Karpas-422 (cell line): Measurements from ENCODE around the gene LMBR1. TPM values are rescaled to one million over a fixed set of nuclear protein-coding genes. Genes with fewer than 3 reads are reported as not detected.

Source experiments
- DNase-seq: peaks from one replicate; pipeline ENCODE4 v3.0.0-alpha.2; 2015
- H2AFZ ChIP-seq: fragments of 200-600 bp; sonication (generic); 2 replicates; pipeline ENCODE4 v1.6.1; 2014; ENCODE audit warnings: antibody characterized with exemption, low read length, mixed read lengths
- H3K27ac ChIP-seq: fragments of 200-600 bp; sonication (generic); 2 replicates; pipeline ENCODE4 v1.5.1; 2014; ENCODE audit warnings: mild to moderate bottlenecking, low read length, moderate library complexity
- H3K27me3 ChIP-seq: fragments of 200-600 bp; sonication (generic); 2 replicates; pipeline ENCODE4 v1.6.1; 2014; ENCODE audit warnings: low read length, mixed read lengths
- H3K36me3 ChIP-seq: fragments of 200-600 bp; sonication (generic); 2 replicates; pipeline ENCODE4 v1.6.1; 2014; ENCODE audit warnings: low read length, mixed read lengths; ENCODE audit not compliant: insufficient read depth
- H3K4me1 ChIP-seq: fragments of 200-600 bp; sonication (generic); 2 replicates; pipeline ENCODE4 v1.6.1; 2014; ENCODE audit warnings: mild to moderate bottlenecking, low read length, mixed read lengths
- H3K4me2 ChIP-seq: fragments of 200-600 bp; sonication (generic); 2 replicates; pipeline ENCODE4 v1.6.1; 2014; ENCODE audit warnings: low read length, low read depth, mild to moderate bottlenecking; ENCODE audit not compliant: poor library complexity, severe bottlenecking
- H3K4me3 ChIP-seq: fragments of 200-600 bp; sonication (generic); 2 replicates; pipeline ENCODE4 v1.5.1; 2014; ENCODE audit warnings: mild to moderate bottlenecking, antibody characterized with exemption, low read length, mixed read lengths
- H3K79me2 ChIP-seq: fragments of 200-600 bp; sonication (generic); 2 replicates; pipeline ENCODE4 v1.6.1; 2014; ENCODE audit warnings: mild to moderate bottlenecking, low read length, mixed read lengths
- H3K9ac ChIP-seq: fragments of 200-600 bp; sonication (generic); 2 replicates; pipeline ENCODE4 v1.6.0; 2014; ENCODE audit warnings: low read length
- H3K9me2 ChIP-seq: fragments of 200-600 bp; sonication (generic), shearing (Covaris generic); replicated peaks from 2 replicates; pipeline ENCODE4 v1.6.0; 2014; ENCODE audit warnings: mild to moderate bottlenecking, low read length, moderate library complexity; ENCODE audit not compliant: insufficient read depth
- H3K9me3 ChIP-seq: fragments of 300-700, 200-600 bp; sonication (generic); 2 replicates; pipeline ENCODE4 v1.6.1; 2014; ENCODE audit warnings: low read length, mixed read lengths
- H4K20me1 ChIP-seq: fragments of 200-600 bp; sonication (generic); 2 replicates; pipeline ENCODE4 v1.6.1; 2014; ENCODE audit warnings: mild to moderate bottlenecking, antibody characterized with exemption, low read length, low read depth; ENCODE audit not compliant: insufficient read depth
- total RNA-seq: library from RNA; depleted of rRNA; stranded (reverse); fragments of >200 nt; shearing (Covaris generic); gene quantifications from 2 replicates; pipeline ENCODE4 v1.2.3, GENCODE V29; 2014; ENCODE audit warnings: low replicate concordance

Gene LMBR1
- total RNA-seq, 1 experiment from 2014 or later = 202 TPM

DNA sequence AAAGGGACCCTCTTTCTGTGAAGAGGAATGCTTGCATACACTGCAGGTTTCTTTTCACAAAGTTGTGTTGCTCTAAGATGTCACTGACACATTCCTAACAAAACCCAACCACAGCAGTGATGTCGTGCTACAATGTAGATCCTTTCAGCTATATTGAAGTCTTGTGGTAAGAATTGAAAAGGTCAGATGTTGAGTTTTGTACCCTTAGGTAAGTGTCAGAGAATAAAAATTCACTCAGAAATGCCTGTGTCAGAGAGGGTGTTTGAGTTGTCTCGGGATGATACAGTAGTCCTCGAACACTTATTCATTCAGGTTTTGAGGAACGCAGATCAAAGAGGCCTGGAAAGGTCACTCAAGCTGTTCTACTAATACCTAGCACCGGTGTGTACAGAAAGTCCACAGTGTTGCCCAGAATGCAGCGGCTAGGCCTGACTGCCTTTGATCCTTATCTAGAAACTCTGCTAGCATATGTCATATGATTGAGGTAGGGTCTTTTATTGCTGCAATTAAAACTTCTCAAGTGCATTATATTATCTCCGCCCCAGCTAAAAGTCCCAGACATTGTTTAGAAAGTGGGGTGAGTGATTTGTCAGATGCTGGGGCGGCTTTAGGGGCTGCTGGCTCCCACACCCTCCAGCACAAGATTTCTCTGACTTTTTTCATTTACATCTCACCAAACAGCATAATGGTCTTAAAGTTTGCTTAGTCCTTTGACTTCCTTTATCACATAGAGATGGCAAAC, 226.4 kb downstream of the LMBR1 start:
- H3K4me2 ChIP-seq = no peak overlapping the region
- no peaks in the 10 kb centered on the region for H3K9me2 ChIP-seq
- no peaks in the 10 kb centered on the region for H3K27me3 ChIP-seq
- no peaks in the 10 kb centered on the region for H3K4me1 ChIP-seq
- no peak for DNase-seq
- H3K9ac ChIP-seq = no peak overlapping the region
- H3K27ac ChIP-seq = no peak overlapping the region
- H4K20me1 ChIP-seq = no peaks in the 10 kb centered on the region
- no peak overlapping the region for H3K4me3 ChIP-seq
- H2AFZ ChIP-seq = no peak overlapping the region
- H3K79me2 ChIP-seq = no peaks in the 10 kb centered on the region
- H3K36me3 ChIP-seq = no peaks in the 10 kb centered on the region
- no peaks in the 10 kb centered on the region for H3K9me3 ChIP-seq

DNA sequence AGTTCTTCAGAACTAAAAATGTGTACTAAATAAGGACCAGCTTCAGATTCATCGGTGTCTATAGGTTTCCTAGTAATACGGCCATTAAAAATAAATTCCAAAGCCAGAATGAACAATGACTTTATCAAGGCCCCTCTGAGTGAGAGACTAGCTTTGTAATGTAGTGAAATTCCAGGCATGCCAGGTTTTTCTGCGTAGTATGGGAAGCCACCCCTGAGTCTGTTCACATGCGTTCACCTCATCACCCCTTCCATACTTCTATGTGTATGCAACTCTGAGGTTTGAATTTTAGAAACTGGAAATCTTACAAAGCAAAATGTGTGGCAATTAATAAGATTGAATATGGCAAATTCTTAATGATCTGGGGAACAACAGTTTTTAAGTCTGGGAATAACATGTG, 227.9 kb downstream of the LMBR1 start:
- H3K27me3 ChIP-seq = no peaks in the 10 kb centered on the region
- no peaks in the 10 kb centered on the region for H3K36me3 ChIP-seq
- no peak overlapping the region for H2AFZ ChIP-seq
- H3K9me3 ChIP-seq = no peaks in the 10 kb centered on the region
- H3K4me3 ChIP-seq = no peak overlapping the region
- H3K79me2 ChIP-seq = no peaks in the 10 kb centered on the region
- no peak overlapping the region for H3K27ac ChIP-seq
- H3K4me1 ChIP-seq = no peaks in the 10 kb centered on the region
- DNase-seq = no peak
- H3K9me2 ChIP-seq = no peaks in the 10 kb centered on the region
- no peaks in the 10 kb centered on the region for H4K20me1 ChIP-seq
- H3K9ac ChIP-seq = no peak overlapping the region
- no peak overlapping the region for H3K4me2 ChIP-seq

DNA sequence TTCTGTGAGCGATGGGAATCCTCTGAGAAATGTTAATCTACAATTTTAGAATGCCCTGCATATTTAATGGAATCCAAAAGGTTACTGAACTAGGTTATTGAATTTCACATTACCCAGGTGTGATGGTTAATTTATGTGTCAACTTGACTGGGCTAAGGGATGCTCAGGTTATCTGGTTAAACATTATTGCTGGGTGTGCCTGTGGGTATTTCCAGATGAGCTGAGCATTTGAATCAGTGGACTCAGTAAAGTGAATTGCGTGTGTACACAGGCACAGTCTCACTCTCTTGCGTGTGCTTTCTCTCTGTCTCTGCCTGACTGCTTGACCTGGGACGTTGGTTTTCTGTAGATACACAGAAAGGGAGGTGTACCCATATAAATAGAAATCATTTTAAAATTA, 230.7 kb downstream of the LMBR1 start:
- H3K9me2 ChIP-seq = no peaks in the 10 kb centered on the region
- no peak for DNase-seq
- H3K4me3 ChIP-seq = no peak overlapping the region
- H3K4me1 ChIP-seq = no peaks in the 10 kb centered on the region
- H3K27ac ChIP-seq = no peak overlapping the region
- no peaks in the 10 kb centered on the region for H4K20me1 ChIP-seq
- no peaks in the 10 kb centered on the region for H3K36me3 ChIP-seq
- no peaks in the 10 kb centered on the region for H3K9me3 ChIP-seq
- no peaks in the 10 kb centered on the region for H3K79me2 ChIP-seq
- H3K4me2 ChIP-seq = no peak overlapping the region
- no peak overlapping the region for H2AFZ ChIP-seq
- H3K9ac ChIP-seq = no peak overlapping the region
- H3K27me3 ChIP-seq = no peaks in the 10 kb centered on the region

DNA sequence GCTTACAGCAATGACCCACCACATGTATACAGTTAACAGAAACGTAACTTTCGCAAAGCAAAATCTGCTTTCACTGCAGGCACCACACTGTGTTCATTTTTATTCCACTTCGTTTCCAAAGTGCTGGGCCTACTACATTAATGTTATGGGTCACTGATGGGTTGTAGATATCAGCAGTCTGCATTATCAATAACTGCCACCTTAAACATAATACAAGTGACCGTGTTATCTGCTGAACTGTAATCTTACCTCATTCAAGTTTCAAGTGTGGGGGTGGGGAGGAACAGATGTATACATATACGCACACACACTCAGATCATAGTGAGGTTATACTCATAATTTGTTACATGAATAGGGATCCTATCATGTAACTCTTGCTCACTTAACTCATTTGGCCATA, 231.3 kb downstream of the LMBR1 start:
- Histone ChIP-seq H3K4me3 (no peak overlapping the region), H2AFZ (no peak overlapping the region), H4K20me1 (no peaks in the 10 kb centered on the region), H3K9ac (no peak overlapping the region), H3K4me2 (no peak overlapping the region), H3K4me1 (no peaks in the 10 kb centered on the region), H3K9me2 (no peaks in the 10 kb centered on the region), H3K9me3 (no peaks in the 10 kb centered on the region), H3K27me3 (no peaks in the 10 kb centered on the region), H3K27ac (no peak overlapping the region), H3K36me3 (no peaks in the 10 kb centered on the region), H3K79me2 (no peaks in the 10 kb centered on the region)
- DNase-seq = no peak

DNA sequence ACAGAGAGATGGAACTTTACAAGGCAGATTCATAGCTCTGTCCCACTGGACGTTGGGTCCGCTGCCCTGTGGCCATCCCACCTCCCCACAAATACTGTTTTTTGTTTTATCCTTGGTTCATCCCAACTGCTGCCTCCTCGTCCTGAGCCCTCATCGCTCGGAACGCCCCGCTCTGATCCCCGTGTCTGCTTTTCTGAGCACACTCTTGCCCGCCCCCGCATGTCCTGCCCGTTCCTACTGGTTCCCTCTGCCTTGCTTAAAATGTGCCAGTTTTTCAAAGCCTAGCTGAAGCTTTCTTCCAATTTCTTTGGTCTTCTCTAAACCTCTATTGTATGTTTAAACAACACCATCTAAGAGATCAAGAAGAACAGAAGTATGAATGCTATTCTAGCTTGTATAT, 233.0 kb downstream of the LMBR1 start:
- Histone ChIP-seq H3K36me3 (no peaks in the 10 kb centered on the region), H3K79me2 (no peaks in the 10 kb centered on the region), H3K27ac (no peak overlapping the region), H3K9ac (no peak overlapping the region), H4K20me1 (no peaks in the 10 kb centered on the region), H2AFZ (no peak overlapping the region), H3K4me2 (no peak overlapping the region), H3K9me3 (no peaks in the 10 kb centered on the region), H3K27me3 (no peaks in the 10 kb centered on the region), H3K4me1 (no peaks in the 10 kb centered on the region), H3K4me3 (no peak overlapping the region), H3K9me2 (no peaks in the 10 kb centered on the region)
- DNase-seq = no peak

DNA sequence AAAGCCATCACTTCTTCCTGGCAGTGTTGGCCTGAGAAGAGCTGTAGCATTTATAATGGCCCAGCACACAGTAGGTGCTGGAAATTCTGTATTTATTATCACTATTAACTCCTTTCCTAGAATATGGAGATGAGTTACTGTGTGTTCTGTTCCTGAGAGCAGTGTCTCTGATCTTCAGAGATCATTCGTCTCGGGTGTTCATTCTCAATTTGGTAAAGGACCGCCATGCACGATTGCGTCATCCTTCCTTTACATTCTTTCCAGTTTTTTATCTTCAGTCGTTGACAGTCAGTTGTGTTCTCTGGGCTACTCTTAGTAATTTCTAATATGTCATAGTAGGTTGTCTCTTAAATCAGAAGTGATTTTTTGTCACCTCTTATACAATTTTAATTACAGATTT, 233.8 kb downstream of the LMBR1 start:
- Histone ChIP-seq H3K9me3 (no peaks in the 10 kb centered on the region), H3K9me2 (no peaks in the 10 kb centered on the region), H3K79me2 (no peaks in the 10 kb centered on the region), H2AFZ (no peak overlapping the region), H3K9ac (no peak overlapping the region), H3K27me3 (no peaks in the 10 kb centered on the region), H3K36me3 (no peaks in the 10 kb centered on the region), H3K4me1 (no peaks in the 10 kb centered on the region), H3K27ac (no peak overlapping the region), H4K20me1 (no peaks in the 10 kb centered on the region), H3K4me2 (no peak overlapping the region), H3K4me3 (no peak overlapping the region)
- DNase-seq = no peak

DNA sequence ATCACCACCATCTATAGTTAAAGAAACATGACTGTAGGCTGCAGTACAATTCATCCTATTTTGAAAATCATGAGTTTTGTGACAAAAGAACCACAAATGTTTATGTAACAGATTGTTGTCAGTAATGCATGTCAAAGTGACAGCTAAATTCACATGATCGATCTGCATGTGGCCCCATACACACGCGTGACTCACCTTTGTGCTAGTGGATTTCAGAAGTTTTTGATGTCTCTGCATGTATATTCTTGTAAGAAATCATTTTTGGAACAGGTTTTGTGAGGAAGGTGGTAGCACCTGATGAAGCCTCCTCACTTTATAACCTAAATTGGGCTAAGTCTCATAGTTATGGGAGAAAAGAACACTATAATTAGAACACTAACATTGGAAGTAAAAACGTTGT, 235.3 kb downstream of the LMBR1 start:
- Histone ChIP-seq H3K27me3 (no peaks in the 10 kb centered on the region), H3K27ac (no peak overlapping the region), H3K9me2 (no peaks in the 10 kb centered on the region), H3K4me3 (no peak overlapping the region), H3K36me3 (no peaks in the 10 kb centered on the region), H3K4me1 (no peaks in the 10 kb centered on the region), H3K9me3 (no peaks in the 10 kb centered on the region), H3K4me2 (no peak overlapping the region), H2AFZ (no peak overlapping the region), H4K20me1 (no peaks in the 10 kb centered on the region), H3K79me2 (no peaks in the 10 kb centered on the region), H3K9ac (no peak overlapping the region)
- no peak for DNase-seq

DNA sequence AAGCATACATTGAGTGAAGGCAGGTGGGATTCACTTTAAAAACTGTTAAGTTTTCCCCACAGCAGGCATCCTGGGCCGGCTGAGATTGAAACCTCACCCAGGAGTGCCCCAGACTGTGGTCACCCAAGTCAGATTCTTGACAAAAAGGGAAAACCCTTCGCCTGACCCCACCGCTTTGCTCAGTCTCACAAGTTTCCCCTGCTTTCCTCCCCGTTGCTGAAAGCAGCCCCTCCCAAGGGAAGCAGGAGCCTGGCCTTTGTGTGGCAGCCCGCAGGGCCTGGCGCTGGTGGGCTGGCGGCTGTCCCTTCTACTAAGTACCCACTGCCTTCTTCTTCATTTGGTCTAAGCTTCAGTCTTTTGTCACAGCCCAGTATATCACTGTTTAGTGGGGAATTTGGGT, 236.4 kb downstream of the LMBR1 start:
- H3K4me1 ChIP-seq = no peaks in the 10 kb centered on the region
- no peaks in the 10 kb centered on the region for H3K9me2 ChIP-seq
- no peak overlapping the region for H3K9ac ChIP-seq
- no peak overlapping the region for H2AFZ ChIP-seq
- no peaks in the 10 kb centered on the region for H3K9me3 ChIP-seq
- H3K36me3 ChIP-seq = no peaks in the 10 kb centered on the region
- no peaks in the 10 kb centered on the region for H4K20me1 ChIP-seq
- no peaks in the 10 kb centered on the region for H3K27me3 ChIP-seq
- H3K27ac ChIP-seq = no peak overlapping the region
- DNase-seq = no peak
- H3K4me3 ChIP-seq = no peak overlapping the region
- no peak overlapping the region for H3K4me2 ChIP-seq
- no peaks in the 10 kb centered on the region for H3K79me2 ChIP-seq
